HUES48 (cell line): ENCODE results near the gene UNC93A.
"Not testable (repeated sequence)": the region's sequence is repeated elsewhere in the genome, so short reads cannot be mapped to it uniquely, and the experiment has no call there.

Source experiments
- H3K27ac ChIP-seq: one replicate; pipeline ENCODE4 v1.7.0; 2013; ENCODE audit warnings: low read depth, low read length, inconsistent platforms
- H3K27me3 ChIP-seq: 2 replicates; pipeline ENCODE4 v1.6.1; 2013; ENCODE audit warnings: mild to moderate bottlenecking, low read length; ENCODE audit not compliant: control insufficient read depth, insufficient read depth
- H3K36me3 ChIP-seq: 2 replicates; pipeline ENCODE4 v1.6.1; 2013; ENCODE audit warnings: low read length; ENCODE audit not compliant: control insufficient read depth, insufficient read depth
- H3K4me1 ChIP-seq: 2 replicates; pipeline ENCODE4 v1.6.1; 2013; ENCODE audit warnings: mild to moderate bottlenecking, low read length; ENCODE audit not compliant: control insufficient read depth, insufficient read depth
- H3K4me3 ChIP-seq: 2 replicates; pipeline ENCODE4 v1.5.1; 2013; ENCODE audit warnings: mild to moderate bottlenecking, low read depth, low read length
- H3K9ac ChIP-seq: 2 replicates; pipeline ENCODE4 v1.6.1; 2013; ENCODE audit warnings: mild to moderate bottlenecking, low read depth, low read length, moderate library complexity
- H3K9me3 ChIP-seq: 2 replicates; pipeline ENCODE4 v1.6.1; 2013; ENCODE audit warnings: low read length; ENCODE audit not compliant: control insufficient read depth, insufficient read depth

Gene UNC93A

DNA sequence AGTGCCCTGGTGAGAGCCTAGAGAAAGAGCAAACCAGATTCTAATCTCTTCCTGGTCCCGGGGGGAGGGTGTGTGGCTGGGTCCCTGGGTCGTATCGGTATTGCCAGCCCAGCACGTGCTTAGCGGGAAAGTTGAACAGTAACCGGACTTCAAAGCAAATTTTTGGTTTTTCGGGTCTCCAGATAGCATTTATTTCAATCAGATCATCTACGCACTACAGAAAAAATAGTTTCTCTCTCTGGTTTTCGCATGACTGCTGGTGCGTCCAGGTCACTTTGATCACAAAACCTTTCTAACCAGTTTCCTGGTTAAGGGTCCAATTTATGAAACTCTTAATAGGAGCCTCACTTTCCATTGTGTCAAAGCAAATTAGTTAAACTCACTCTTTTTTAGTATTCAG is 27.7 kb downstream of the UNC93A start:
- H3K4me3 ChIP-seq, H3K36me3 ChIP-seq, H3K9ac ChIP-seq, H3K9me3 ChIP-seq, H3K27ac ChIP-seq, H3K27me3 ChIP-seq: not testable (repeated sequence)
- peaks cover 24% of the 10 kb centered on the region for H3K4me1 ChIP-seq

DNA sequence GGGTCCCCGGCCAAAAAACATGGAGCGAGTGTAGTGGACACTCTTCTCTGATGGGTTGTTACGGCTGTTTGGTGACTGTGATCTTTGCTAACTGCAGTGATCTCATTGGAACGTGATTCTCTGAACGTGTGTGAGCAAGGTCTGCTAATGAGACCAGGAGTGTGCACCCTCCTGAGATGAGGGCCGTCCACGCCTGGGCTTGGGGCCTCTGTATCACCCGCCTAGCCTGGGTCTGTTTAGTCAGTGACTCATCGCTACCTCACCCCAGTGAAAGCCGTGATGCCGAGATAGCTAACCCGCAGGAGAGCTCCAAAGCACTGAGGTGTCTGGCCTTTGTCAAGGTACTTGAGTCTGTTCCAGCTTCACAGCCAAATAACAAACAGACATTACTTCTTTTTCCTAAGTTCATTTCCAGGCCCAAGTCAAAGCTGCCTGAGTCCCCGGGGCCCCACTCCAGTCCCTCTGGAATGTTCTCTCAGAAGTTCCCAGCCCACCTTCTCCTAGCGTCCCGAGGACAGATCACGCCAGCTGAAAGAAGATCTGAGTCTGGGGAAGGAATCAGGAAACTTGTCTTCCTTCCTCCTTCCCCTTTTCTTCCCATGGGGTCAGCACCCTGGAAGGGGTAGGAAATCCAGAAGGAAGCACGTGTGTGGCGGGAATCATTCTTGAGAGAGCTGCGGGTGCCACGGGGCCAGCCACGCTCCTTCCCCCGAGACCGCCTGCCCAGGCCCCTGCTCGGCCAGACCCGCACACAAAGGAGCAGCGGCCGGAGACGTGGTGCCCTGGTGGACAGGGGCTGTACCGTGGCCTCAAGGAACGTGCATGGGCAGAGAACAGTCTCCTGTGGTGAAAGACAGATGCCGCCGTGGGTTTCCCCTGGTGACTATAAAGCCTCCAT is 29.0 kb downstream of the UNC93A start:
- H3K27me3 ChIP-seq, result not testable (repeated sequence)
- H3K4me1 ChIP-seq, result peaks cover 11% of the 10 kb centered on the region

DNA sequence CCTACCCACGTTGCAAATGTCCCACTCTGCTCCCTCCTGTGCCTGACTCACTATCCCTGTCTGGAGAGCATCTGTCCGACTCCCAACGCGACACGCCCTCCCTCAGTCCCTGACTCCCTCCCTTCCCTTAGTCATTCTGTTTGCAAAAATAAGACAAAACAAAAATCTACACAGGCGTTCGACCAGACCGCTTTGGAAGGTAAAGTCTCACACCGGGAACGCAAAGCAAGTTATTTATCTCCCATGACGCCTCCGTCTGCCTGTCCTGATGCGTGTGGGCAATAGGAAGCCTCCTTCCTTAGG is 29.6 kb downstream of the UNC93A start:
- not testable (repeated sequence) for H3K9ac ChIP-seq, H3K9me3 ChIP-seq, H3K27ac ChIP-seq, H3K4me1 ChIP-seq, H3K27me3 ChIP-seq, H3K4me3 ChIP-seq, H3K36me3 ChIP-seq

More for the DNA sequence above, 29.0 kb downstream of the UNC93A start:
- not testable (repeated sequence) for H3K9me3 ChIP-seq, H3K36me3 ChIP-seq, H3K9ac ChIP-seq, H3K4me3 ChIP-seq
- H3K27ac ChIP-seq, result peak overlapping the region; percentile 47

DNA sequence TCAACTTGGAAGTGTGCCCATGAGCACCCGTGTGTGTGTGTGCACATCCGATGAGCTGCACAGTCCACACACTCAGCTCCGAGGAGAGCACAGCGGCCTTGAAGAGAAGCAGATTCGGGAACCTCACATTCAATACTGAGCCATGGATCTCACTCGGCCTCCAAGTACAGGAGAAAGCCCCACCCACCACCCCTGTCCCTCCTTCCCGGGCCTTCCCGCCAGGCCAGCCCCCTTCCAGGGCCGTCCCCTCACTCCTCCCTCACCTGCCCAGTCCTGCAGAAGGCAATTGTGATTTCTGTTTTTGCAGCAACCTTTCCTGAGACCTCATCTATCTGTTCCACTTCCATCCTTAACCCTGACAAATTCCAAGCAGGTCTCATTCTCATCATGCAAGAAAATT is 30.1 kb downstream of the UNC93A start:
- H3K4me1 ChIP-seq, H3K36me3 ChIP-seq, H3K9ac ChIP-seq, H3K27me3 ChIP-seq, H3K9me3 ChIP-seq, H3K27ac ChIP-seq, H3K4me3 ChIP-seq: not testable (repeated sequence)

DNA sequence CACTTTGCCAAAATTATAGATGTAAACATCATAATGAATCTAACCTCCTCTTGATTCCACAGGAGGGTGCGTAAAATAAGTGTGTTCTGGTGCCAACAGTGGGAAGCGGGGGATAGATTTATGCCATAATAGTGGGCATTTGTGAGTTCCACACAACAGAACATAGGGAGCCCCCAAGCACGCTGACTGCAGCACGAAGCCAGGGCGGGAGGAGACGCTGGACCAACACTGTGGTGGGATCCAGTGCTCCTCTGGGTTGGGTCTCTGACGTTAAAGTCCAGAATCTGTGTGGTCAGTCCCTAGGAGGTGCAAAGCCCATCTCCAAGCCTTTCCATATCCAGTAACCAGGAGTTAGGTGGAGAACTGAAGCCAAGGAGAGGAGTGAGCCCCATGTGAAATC is 32.0 kb downstream of the UNC93A start:
- H3K4me1 ChIP-seq, result no peaks in the 10 kb centered on the region
- no peak overlapping the region for H3K27ac ChIP-seq
- no peaks in the 10 kb centered on the region for H3K9me3 ChIP-seq
- H3K36me3 ChIP-seq, result no peaks in the 10 kb centered on the region
- no peak overlapping the region for H3K9ac ChIP-seq
- H3K4me3 ChIP-seq, result no peak overlapping the region
- H3K27me3 ChIP-seq, result no peaks in the 10 kb centered on the region

DNA sequence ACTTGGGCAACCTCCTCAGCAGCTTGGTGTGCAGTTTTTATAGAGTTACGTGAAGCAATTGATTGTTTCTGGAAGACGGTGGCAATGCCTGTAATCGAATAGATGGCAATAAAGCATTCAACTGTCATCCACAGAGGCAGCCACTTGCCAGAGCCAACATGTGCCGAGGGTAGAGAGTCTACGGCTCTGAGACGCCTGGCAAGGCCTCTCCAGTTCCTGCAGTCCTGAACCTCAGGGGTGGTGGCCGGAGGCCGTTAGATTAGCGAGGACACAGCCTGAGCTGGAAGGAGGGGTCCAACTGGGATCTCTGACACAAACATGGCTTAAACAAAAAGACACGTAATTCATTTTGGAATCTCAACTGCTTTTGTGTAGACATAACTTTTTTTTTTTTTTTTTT is 33.0 kb downstream of the UNC93A start:
- Histone ChIP-seq H3K27ac (no peak overlapping the region), H3K4me3 (no peak overlapping the region), H3K4me1 (no peaks in the 10 kb centered on the region), H3K9ac (no peak overlapping the region), H3K36me3 (no peaks in the 10 kb centered on the region), H3K9me3 (no peaks in the 10 kb centered on the region), H3K27me3 (no peaks in the 10 kb centered on the region)

DNA sequence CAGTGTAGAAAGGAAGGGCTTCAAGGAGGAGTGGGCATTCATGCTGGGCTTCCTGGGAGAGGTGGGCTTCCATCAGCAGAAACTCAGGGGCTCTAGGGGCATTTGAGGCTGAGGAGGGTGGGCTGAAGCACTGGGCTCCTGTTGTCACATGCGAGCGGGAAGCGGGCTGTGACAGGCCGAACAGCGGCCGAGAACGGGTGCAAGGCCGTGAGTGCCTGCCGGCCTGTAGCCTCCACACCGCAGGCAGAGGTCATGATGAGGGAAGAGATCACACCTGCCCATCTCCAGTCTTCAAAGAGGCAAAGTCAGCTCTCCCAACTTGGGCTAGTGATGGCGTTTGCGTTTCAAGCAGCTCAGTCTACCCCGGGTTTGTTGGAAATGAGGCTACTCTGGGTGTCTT is 34.7 kb downstream of the UNC93A start:
- no peak overlapping the region for H3K9ac ChIP-seq

DNA sequence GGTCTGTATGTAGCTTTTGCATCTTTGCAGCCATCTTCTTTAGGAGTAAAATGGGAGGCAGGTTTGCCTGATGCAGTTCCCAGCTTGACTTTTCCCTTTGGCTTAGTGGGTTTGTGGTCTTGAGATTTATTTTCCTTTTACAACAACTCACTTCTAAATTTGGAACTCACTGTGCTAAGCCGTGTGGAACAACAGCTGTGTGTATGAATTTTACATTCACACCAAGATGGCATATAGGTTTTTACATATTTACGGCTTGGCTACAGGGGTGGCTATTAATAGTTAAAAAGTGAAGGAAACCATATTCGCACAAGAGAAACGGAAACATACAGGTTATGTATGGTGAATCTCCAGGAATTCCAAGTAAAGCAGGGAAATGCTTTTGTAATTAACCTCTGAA is 36.3 kb downstream of the UNC93A start:
- Histone ChIP-seq H3K9me3 (no peaks in the 10 kb centered on the region), H3K27me3 (no peaks in the 10 kb centered on the region), H3K4me3 (no peak overlapping the region), H3K9ac (no peak overlapping the region), H3K27ac (no peak overlapping the region), H3K36me3 (no peaks in the 10 kb centered on the region), H3K4me1 (no peaks in the 10 kb centered on the region)

More for the DNA sequence above, 34.7 kb downstream of the UNC93A start:
- no peaks in the 10 kb centered on the region for H3K27me3 ChIP-seq
- H3K4me1 ChIP-seq, result no peaks in the 10 kb centered on the region
- no peaks in the 10 kb centered on the region for H3K9me3 ChIP-seq
- H3K36me3 ChIP-seq, result no peaks in the 10 kb centered on the region
- no peak overlapping the region for H3K27ac ChIP-seq
- no peak overlapping the region for H3K4me3 ChIP-seq

DNA sequence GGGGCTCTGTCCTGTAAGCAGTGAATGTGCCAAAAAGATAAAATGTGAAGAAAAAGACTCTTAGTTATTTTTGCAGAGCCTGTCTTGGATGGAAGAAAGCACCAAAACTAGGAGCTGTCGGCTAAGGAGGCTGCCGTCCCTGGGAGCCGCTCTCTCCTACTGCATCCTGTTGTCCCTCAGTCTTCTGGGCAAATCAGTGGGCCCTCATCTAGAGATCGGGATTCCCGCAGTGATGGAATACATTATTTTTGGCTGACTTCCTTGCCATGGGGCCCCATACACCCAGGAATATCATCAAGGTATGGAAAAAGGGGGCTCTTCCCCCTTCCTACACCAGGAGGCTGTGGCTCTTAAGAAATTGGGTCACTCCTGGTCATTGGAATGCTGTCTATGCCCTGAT is 37.0 kb downstream of the UNC93A start:
- Histone ChIP-seq H3K4me1 (no peaks in the 10 kb centered on the region), H3K27me3 (no peaks in the 10 kb centered on the region), H3K4me3 (no peak overlapping the region), H3K9me3 (no peaks in the 10 kb centered on the region), H3K27ac (no peak overlapping the region), H3K36me3 (no peaks in the 10 kb centered on the region), H3K9ac (no peak overlapping the region)

DNA sequence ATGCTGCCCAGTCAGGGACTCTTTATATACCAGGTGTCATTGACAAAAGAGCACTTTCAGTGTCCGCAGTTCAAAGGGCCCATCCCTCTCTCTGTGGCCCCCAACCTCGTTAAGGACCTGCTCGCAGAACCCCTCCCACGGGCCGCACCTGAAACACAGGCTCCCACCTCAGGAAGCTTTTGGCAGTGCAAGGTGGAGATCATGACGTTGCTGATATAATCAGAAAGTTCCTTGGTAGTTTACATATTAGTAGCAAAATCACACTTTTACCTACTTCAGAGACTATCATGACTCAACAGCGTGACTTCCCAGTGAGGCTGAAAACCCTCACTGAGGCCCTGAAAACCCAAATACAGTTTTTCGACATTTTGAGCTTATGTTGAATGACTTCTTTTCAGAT is 37.9 kb downstream of the UNC93A start:
- no peaks in the 10 kb centered on the region for H3K27me3 ChIP-seq
- H3K36me3 ChIP-seq, result no peaks in the 10 kb centered on the region
- no peaks in the 10 kb centered on the region for H3K4me1 ChIP-seq
- no peak overlapping the region for H3K9ac ChIP-seq
- H3K27ac ChIP-seq, result no peak overlapping the region
- no peaks in the 10 kb centered on the region for H3K9me3 ChIP-seq
- H3K4me3 ChIP-seq, result no peak overlapping the region

DNA sequence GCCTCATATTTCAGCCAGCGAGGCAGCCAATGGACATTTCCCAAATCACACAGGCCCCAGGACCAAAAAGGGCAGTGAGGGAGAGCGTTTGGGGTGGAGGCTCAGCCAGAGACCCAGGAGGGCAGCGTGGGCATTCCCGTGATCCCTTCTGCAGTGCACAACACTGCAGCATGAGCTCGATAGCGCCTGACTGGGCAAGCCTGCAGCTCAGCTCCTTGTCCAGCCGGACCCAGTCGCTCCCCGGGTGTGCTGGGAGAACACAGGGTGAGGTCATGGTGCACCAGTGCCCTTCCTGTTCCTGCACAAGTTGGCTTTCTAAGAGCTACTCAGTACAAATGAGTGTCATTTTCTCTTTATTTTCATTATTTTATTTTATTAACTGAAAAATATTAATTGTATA is 39.6 kb downstream of the UNC93A start:
- H3K27ac ChIP-seq, result no peak overlapping the region
- no peak overlapping the region for H3K9ac ChIP-seq
- H3K27me3 ChIP-seq, result no peaks in the 10 kb centered on the region

More for the DNA sequence above, 39.6 kb downstream of the UNC93A start:
- H3K4me3 ChIP-seq, result no peak overlapping the region
- no peaks in the 10 kb centered on the region for H3K4me1 ChIP-seq
- no peaks in the 10 kb centered on the region for H3K9me3 ChIP-seq
- H3K36me3 ChIP-seq, result no peaks in the 10 kb centered on the region
